ENCODE measurements around the gene PAQR3.
"Not testable (repeated sequence)": the region's sequence is repeated elsewhere in the genome, so short reads cannot be mapped to it uniquely, and the experiment has no call there.

Gene PAQR3

GRCh38 chr4:78926826-78927225 is 12.4 kb downstream of the PAQR3 start:
- H3K27ac ChIP-seq = no peak overlapping the region
- TF ChIP-seq ZFX (IDR thresholded peaks at IDR 0.05) = no peak
- TF ChIP-seq, protein P1, sequence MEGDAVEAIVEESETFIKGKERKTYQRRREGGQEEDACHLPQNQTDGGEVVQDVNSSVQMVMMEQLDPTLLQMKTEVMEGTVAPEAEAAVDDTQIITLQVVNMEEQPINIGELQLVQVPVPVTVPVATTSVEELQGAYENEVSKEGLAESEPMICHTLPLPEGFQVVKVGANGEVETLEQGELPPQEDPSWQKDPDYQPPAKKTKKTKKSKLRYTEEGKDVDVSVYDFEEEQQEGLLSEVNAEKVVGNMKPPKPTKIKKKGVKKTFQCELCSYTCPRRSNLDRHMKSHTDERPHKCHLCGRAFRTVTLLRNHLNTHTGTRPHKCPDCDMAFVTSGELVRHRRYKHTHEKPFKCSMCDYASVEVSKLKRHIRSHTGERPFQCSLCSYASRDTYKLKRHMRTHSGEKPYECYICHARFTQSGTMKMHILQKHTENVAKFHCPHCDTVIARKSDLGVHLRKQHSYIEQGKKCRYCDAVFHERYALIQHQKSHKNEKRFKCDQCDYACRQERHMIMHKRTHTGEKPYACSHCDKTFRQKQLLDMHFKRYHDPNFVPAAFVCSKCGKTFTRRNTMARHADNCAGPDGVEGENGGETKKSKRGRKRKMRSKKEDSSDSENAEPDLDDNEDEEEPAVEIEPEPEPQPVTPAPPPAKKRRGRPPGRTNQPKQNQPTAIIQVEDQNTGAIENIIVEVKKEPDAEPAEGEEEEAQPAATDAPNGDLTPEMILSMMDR (conservative IDR thresholded peaks at IDR 0.05) = no peak

GRCh38 chr4:78923464-78924312 is 15.6 kb downstream of the PAQR3 start:
- TF ChIP-seq, protein P1 (conservative IDR thresholded peaks at IDR 0.05) = peak; percentile 15
- no peak for TF ChIP-seq ZFX (IDR thresholded peaks at IDR 0.05)

DNA sequence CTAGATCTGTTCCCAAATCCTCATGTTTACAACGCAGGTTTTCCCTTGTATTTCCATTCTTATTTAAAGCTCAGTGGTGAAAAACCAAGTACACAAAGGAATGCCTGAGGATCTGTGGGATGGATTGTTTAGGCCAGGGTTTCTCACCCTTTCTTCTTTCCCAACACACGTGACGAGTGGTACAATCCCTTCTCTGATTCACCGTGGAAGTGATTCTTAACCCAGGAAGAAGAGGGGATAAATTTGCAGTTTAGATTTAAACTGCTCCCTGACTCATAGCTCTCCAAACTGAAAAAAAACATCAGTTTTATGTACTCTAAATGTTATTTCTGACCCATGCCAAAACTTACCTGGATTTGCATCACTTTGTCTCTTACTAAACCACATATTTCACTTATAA is 17.0 kb downstream of the PAQR3 start:
- TF ChIP-seq, protein P1 (conservative IDR thresholded peaks at IDR 0.05) = no peak
- TF ChIP-seq ZFX (IDR thresholded peaks at IDR 0.05) = no peak
- H3K27ac ChIP-seq = no peak overlapping the region

More at GRCh38 chr4:78923464-78924312, 15.6 kb downstream of the PAQR3 start:
- no peak overlapping the region for H3K27ac ChIP-seq

DNA sequence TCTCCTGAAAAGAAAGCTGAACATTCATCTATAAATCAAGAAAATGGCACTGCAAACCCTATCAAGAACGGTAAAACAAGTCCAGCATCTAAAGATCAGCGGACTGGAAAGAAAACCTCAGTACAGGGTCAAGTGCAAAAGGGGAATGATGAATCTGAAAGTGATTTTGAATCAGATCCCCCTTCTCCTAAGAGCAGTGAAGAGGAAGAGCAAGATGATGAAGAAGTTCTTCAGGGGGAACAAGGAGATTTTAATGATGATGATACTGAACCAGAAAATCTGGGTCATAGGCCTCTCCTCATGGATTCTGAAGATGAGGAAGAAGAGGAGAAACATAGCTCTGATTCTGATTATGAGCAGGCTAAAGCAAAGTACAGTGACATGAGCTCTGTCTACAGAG is 28.6 kb downstream of the PAQR3 start:
- no peak overlapping the region for H3K27ac ChIP-seq
- TF ChIP-seq ZFX (IDR thresholded peaks at IDR 0.05) = no peak
- TF ChIP-seq, protein P1 (conservative IDR thresholded peaks at IDR 0.05) = no peak

DNA sequence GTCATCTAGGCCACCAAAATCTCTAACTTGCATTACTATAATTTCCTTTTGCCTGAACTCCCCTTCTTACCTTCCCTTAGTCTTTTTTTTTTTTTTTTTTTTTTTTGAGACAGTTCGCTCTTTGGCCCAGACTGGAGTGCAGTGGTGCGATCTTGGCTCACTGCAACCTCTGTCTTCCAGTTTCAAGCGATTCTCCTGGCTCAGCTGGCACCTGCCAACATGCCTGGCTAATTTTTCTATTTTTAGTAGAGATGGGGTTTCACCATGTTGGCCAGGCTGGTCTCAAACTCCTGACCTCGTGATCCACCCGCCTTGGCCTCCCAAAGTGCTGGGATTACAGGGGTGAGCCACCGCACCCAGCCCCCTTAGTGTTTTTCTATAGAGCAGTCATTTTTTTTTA is 30.3 kb downstream of the PAQR3 start:
- H3K27ac ChIP-seq = not testable (repeated sequence)

DNA sequence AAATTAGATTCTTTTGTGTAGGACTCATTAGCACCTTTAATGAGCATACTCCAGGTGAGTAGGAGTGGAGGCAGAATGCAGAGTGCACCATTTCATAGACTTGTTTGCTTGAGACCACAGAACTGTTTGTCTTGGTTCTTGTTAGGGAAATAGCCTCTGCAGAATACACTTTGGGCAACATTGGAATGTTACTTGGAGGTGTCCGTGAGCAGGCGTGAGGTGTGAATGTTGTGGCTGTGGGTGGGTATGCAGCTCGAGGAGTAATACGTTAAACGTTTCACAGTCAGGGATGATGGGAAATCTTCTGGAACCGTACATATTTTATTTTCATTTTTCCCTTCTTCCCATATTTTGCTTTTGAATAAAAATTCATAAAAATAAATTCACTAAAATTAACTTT is 31.6 kb downstream of the PAQR3 start:
- TF ChIP-seq, protein P1 (conservative IDR thresholded peaks at IDR 0.05) = no peak
- no peak for TF ChIP-seq ZFX (IDR thresholded peaks at IDR 0.05)

DNA sequence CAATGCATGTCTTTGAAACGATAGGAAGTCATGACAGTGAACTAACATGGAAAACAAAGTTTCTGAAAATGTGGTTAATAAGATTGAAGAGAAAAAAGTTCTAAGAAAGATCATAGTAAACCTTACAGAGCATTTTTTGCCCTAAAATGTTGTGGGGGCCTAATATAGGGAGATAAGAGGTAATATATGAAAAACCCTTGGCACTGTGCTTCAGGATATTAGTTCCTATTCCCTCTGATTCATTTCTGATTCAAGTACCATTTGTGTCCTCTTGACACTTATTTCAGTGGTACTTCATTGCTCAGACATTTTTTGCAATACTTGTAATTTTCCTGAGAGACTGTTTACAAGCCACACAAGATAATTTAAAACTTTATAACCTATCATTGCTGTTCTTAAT is 35.1 kb downstream of the PAQR3 start:
- TF ChIP-seq ZFX (IDR thresholded peaks at IDR 0.05) = no peak
- TF ChIP-seq, protein P1 (conservative IDR thresholded peaks at IDR 0.05) = no peak
- no peak overlapping the region for H3K27ac ChIP-seq

More for the DNA sequence above, 31.6 kb downstream of the PAQR3 start:
- H3K27ac ChIP-seq = no peak overlapping the region

- H3K27ac ChIP-seq = no peak overlapping the region
- TF ChIP-seq, protein P1 (conservative IDR thresholded peaks at IDR 0.05) = no peak
- no peak for TF ChIP-seq ZFX (IDR thresholded peaks at IDR 0.05)
These were observed 36.9 kb downstream of the PAQR3 start for GRCh38 chr4:78902298-78902697.
